Upper lobe of left lung (tissue), 4 donors: Measurements from ENCODE around the gene STX1B.

Experiments
- CTCF ChIP-seq, 6 experiments: fragments of 450-650 bp in 4 of 6; fragments of 200-600 bp in 2 of 6; sonication (generic) in 2 of 6; IDR thresholded peaks; one replicate each; pipeline ENCODE4 v1.5.1; 2016 to 2019; ENCODE audit warnings: antibody characterized with exemption in 6 of 6
- POLR2A ChIP-seq, 4 donors: fragments of 450-650 bp; IDR thresholded peaks; one replicate each; pipeline ENCODE4 v1.5.1; 2016 to 2017; ENCODE audit warnings: antibody characterized with exemption in 4 of 4, mild to moderate bottlenecking in 2 of 4

DNA sequence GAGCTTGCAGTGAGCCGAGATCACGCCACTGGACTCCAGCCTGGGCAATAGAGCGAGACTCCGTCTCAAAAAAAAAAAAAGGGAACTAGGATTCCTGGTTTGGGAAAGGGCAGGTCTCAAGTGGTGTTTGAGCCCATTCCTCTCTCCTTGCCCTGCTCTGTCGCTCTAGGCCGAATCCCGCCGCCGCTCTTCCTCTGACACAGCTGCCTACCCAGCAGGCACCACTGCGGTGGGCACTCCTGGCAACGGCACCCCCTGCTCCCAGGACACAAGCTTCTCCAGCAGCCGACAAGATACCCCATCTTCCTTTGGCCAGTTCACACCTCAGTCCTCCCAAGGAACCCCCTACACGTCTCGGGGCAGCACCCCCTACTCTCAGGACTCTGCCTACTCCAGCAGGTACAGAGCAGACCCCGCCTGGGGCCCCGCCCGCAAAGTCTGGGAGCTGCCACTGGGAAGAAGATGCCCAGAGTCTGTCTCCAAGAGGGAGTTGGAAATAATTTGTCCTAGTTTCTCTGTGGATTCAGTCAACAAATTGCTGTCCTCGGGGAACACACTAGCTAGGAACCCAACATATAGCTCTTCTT lies 46.4 kb downstream of the STX1B start:
- TF ChIP-seq CTCF (IDR thresholded peaks at IDR 0.05) (no peak), POLR2A (IDR thresholded peaks at IDR 0.05) (no peak)
